HG03442 (cell line): ENCODE results near the gene OCIAD2.
"Not testable (repeated sequence)": the region's sequence is repeated elsewhere in the genome, so short reads cannot be mapped to it uniquely, and the experiment has no call there.

Experiments used
- ATAC-seq: cut with Tn5 transposase; IDR thresholded peaks from one replicate; pipeline ENCODE4 v1.9.1; 2021; ENCODE audit warnings: mild to moderate bottlenecking, moderate library complexity; ENCODE audit not compliant: unreplicated experiment

The OCIAD2 gene

GRCh38 chr4:48906206-48907173, at the start of gene OCIAD2:
Gene OCIAD2 (minus strand): TSS chr4:48906774. CDS start chr4:48904549, 2,225 bp downstream.
- ATAC-seq, result peak; percentile 81

GRCh38 chr4:48954314-48954713, 47.7 kb upstream of the OCIAD2 start:
- ATAC-seq, result no peak

GRCh38 chr4:48949518-48950219, 43.1 kb upstream of the OCIAD2 start:
- ATAC-seq, result no peak

GRCh38 chr4:48949086-48949485, 42.5 kb upstream of the OCIAD2 start:
- no peak for ATAC-seq

- ATAC-seq, result no peak
These were observed 41.2 kb upstream of the OCIAD2 start for GRCh38 chr4:48947731-48948130.

GRCh38 chr4:48945981-48946380, 39.4 kb upstream of the OCIAD2 start:
- no peak for ATAC-seq

- ATAC-seq, result no peak
These were observed 38.2 kb upstream of the OCIAD2 start for GRCh38 chr4:48944756-48945241.

- no peak for ATAC-seq
These were observed 37.7 kb upstream of the OCIAD2 start for GRCh38 chr4:48944252-48944651.

- no peak for ATAC-seq
These were observed 36.8 kb upstream of the OCIAD2 start for GRCh38 chr4:48943387-48943786.

GRCh38 chr4:48939785-48940184, 33.2 kb upstream of the OCIAD2 start:
- ATAC-seq, result no peak

GRCh38 chr4:48938831-48939230, 32.3 kb upstream of the OCIAD2 start:
- no peak for ATAC-seq

GRCh38 chr4:48937033-48937432, 30.5 kb upstream of the OCIAD2 start:
- ATAC-seq, result no peak

GRCh38 chr4:48931459-48931858, 24.9 kb upstream of the OCIAD2 start:
- ATAC-seq, result no peak

GRCh38 chr4:48930654-48931053, 24.1 kb upstream of the OCIAD2 start:
- ATAC-seq, result no peak

GRCh38 chr4:48924416-48924815, 17.8 kb upstream of the OCIAD2 start:
- ATAC-seq, result no peak

GRCh38 chr4:48923065-48923464, 16.5 kb upstream of the OCIAD2 start:
- not testable (repeated sequence) for ATAC-seq

- ATAC-seq, result no peak
These were observed 7.7 kb upstream of the OCIAD2 start for GRCh38 chr4:48914311-48914710.

- ATAC-seq, result no peak
These were observed 6.8 kb upstream of the OCIAD2 start for GRCh38 chr4:48913346-48913745.

GRCh38 chr4:48912349-48912748, 5.8 kb upstream of the OCIAD2 start:
- ATAC-seq, result no peak

- no peak for ATAC-seq
These were observed 3.9 kb upstream of the OCIAD2 start for GRCh38 chr4:48910511-48910910.

- peak; percentile 34 for ATAC-seq
These were observed 3.1 kb upstream of the OCIAD2 start for GRCh38 chr4:48909697-48910096.

- no peak for ATAC-seq
These were observed 2.1 kb upstream of the OCIAD2 start for GRCh38 chr4:48908687-48909086.
